ENCODE measurements around the gene ZNF516. TPM values are rescaled to one million over a fixed set of nuclear protein-coding genes. Genes with fewer than 3 reads are reported as not detected.

ZNF516 gene
- total and polyA plus RNA-seq, 2 experiments from 2014 or later = 17.0 to 78.6 TPM

DNA sequence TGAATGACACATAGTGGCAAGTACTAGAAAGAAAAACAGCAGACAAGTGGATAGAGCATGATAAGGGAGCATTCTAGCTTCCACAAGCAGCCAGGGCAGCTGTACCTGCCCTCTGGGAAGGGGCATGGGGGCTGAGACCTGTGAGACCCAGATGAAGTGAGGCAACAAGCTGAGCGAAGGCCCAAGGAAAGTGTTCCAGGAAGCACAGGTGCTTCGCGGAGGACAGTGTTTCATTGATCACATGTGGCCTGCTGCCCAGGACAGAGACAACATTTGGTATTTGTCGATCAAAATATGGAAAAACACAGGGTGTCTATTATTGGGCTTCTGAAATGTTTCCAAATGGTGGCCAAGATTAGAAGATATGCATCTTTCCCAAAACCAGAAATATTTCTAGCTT, 149.1 kb downstream of the ZNF516 start:
- H3K9me3 ChIP-seq (ENCODE audit: low read depth) = no peaks in the 10 kb centered on the region
- no peak overlapping the region for H3K27ac ChIP-seq
- H3K36me3 ChIP-seq = no peaks in the 10 kb centered on the region
- H3K4me3 ChIP-seq = no peak overlapping the region
- TF ChIP-seq CTCF (IDR thresholded peaks at IDR 0.05; ENCODE audit: low read depth, low read length) = no peak
- H3K27me3 ChIP-seq = no peaks in the 10 kb centered on the region
- no peaks in the 10 kb centered on the region for H3K4me1 ChIP-seq (ENCODE audit: low read depth)
- no peak for DNase-seq (ENCODE audit: low read depth in 1 of 2, low spot score in 1 of 2)

DNA sequence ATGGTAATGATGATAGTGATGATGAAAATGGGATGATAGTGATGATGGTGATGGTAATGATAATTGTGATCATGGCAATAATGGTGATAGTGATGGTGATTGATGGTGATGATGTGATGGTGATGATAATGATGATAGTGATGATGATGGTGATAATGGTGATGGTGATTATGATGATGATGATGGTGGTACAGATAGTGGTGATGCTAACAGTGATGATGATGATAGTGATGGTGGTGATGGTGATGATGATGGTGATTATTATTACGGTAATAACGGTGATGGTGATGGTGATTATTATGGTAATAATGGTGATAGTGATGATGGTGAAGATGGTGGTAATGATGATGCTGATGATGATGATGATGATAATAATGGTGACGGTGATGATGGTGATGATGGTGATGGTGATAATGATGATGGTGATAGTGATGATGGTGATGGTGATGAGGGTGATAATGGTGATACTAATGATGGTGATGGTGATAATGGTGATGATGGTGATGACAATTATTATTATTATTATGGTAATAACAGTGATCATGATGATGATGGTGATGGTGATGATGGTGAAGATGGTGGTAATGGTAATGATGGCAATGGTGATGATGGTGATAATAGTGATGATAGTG, 151.0 kb downstream of the ZNF516 start:
- Histone ChIP-seq H3K27me3 (no peaks in the 10 kb centered on the region), H3K36me3 (no peaks in the 10 kb centered on the region), H3K4me1 (ENCODE audit: low read depth) (no peaks in the 10 kb centered on the region), H3K4me3 (no peak overlapping the region), H3K27ac (no peak overlapping the region), H3K9me3 (ENCODE audit: low read depth) (no peaks in the 10 kb centered on the region)
- TF ChIP-seq CTCF (IDR thresholded peaks at IDR 0.05; ENCODE audit: low read depth, low read length) = no peak
- DNase-seq (ENCODE audit: low read depth in 1 of 2, low spot score in 1 of 2) = no peak

DNA sequence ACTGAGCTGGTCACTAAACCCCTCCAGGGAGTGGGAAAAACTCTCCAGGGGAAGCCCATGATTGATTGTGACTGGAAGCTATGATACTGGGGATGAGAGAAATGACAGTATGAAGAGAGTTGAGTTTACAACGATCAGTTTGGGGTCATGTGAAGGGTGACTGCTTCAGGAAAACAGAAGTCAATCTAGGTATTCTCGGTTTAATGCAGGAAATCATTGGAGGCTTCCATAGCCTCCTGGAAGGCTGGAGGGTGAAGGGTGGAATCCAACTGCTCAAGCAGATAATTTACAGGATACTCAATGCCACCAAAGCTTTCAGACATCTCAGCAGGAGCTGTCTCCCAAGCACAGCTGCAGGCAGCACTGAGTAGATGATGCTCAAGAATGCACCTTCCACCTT, 154.6 kb downstream of the ZNF516 start:
- H3K4me1 ChIP-seq (ENCODE audit: low read depth) = no peaks in the 10 kb centered on the region
- no peaks in the 10 kb centered on the region for H3K36me3 ChIP-seq
- no peak for TF ChIP-seq CTCF (IDR thresholded peaks at IDR 0.05; ENCODE audit: low read depth, low read length)
- H3K27ac ChIP-seq = no peak overlapping the region
- no peak for DNase-seq (ENCODE audit: low read depth in 1 of 2, low spot score in 1 of 2)
- no peaks in the 10 kb centered on the region for H3K27me3 ChIP-seq
- H3K4me3 ChIP-seq = no peak overlapping the region
- H3K9me3 ChIP-seq (ENCODE audit: low read depth) = no peaks in the 10 kb centered on the region

- Histone ChIP-seq H3K27me3 (no peaks in the 10 kb centered on the region), H3K27ac (no peak overlapping the region), H3K4me3 (no peak overlapping the region), H3K4me1 (ENCODE audit: low read depth) (no peaks in the 10 kb centered on the region), H3K36me3 (no peaks in the 10 kb centered on the region), H3K9me3 (ENCODE audit: low read depth) (no peaks in the 10 kb centered on the region)
- TF ChIP-seq CTCF (IDR thresholded peaks at IDR 0.05; ENCODE audit: low read depth, low read length) = no peak
- peak in 1 of 2 donors; percentile 19 for DNase-seq (ENCODE audit: low read depth in 1 of 2, low spot score in 1 of 2)
Observed at GRCh38 chr18:76339246-76339620, 155.8 kb downstream of the ZNF516 start.

- DNase-seq (ENCODE audit: low read depth in 1 of 2, low spot score in 1 of 2) = no peak
- H3K4me1 ChIP-seq (ENCODE audit: low read depth) = no peaks in the 10 kb centered on the region
- no peak overlapping the region for H3K27ac ChIP-seq
- no peak for TF ChIP-seq CTCF (IDR thresholded peaks at IDR 0.05; ENCODE audit: low read depth, low read length)
- H3K27me3 ChIP-seq = no peaks in the 10 kb centered on the region
- H3K36me3 ChIP-seq = no peaks in the 10 kb centered on the region
- H3K9me3 ChIP-seq (ENCODE audit: low read depth) = no peaks in the 10 kb centered on the region
- no peak overlapping the region for H3K4me3 ChIP-seq
Observed at GRCh38 chr18:76338619-76339245, 156.3 kb downstream of the ZNF516 start.
